H1 (cell line): ENCODE results near the gene SP7. TPM values are rescaled to one million over a fixed set of nuclear protein-coding genes. Genes with fewer than 3 reads are reported as not detected.
A peak's percentile ranks its signal among the peaks of the same experiment; 100 is the strongest.

Experiments used
- CTCF ChIA-PET: fragments of 300-600 bp; sonication (Branson Sonifier 250); formaldehyde crosslinking; loops from one replicate; lab custom pipeline; 2021; ENCODE audit not compliant: partially characterized antibody; lab: Charles Lee
- POLR2A ChIA-PET: fragments of 300-600 bp; sonication (Branson Sonifier 250); formaldehyde crosslinking; loops from one replicate; lab custom pipeline; 2021; ENCODE audit warnings: inconsistent platforms; ENCODE audit not compliant: partially characterized antibody; lab: Charles Lee
- DNase-seq, 2 experiments: peaks; one replicate each; pipeline versions ENCODE4 v3.0.0 to v3.0.0-alpha.2; 2010 to 2022; ENCODE audit warnings: low spot score in 2 of 2, low read depth in 1 of 2, mixed read lengths in 1 of 2
- FAIRE-seq: peaks from 2 replicates; lab custom pipeline; 2011; peaks lifted over from hg19 to GRCh38; lab: Jason Lieb, UNC
- H2AFZ ChIP-seq: 2 replicates; pipeline ENCODE4 v1.8.1; 2012; ENCODE audit warnings: low read length, inconsistent platforms
- H2AK5ac ChIP-seq: 2 replicates; pipeline ENCODE4 v1.6.1; 2013; ENCODE audit warnings: low read depth, low read length
- H2BK120ac ChIP-seq: replicated peaks from 2 replicates; pipeline ENCODE3; 2013; ENCODE audit warnings: low read depth, low read length, inconsistent platforms
- H2BK12ac ChIP-seq: 2 replicates; pipeline ENCODE4 v1.6.1; 2013; ENCODE audit warnings: low read depth, low read length
- H2BK15ac ChIP-seq: 2 replicates; pipeline ENCODE4 v1.6.1; 2013; ENCODE audit warnings: low read length
- H2BK20ac ChIP-seq: 2 replicates; pipeline ENCODE4 v1.6.1; 2013; ENCODE audit warnings: low read length
- H2BK5ac ChIP-seq: 2 replicates; pipeline ENCODE4 v1.6.1; 2013; ENCODE audit warnings: low read depth, low read length
- H3K14ac ChIP-seq: 2 replicates; pipeline ENCODE4 v1.6.1; 2013; ENCODE audit warnings: inconsistent platforms; ENCODE audit not compliant: insufficient read length
- H3K18ac ChIP-seq: 2 replicates; pipeline ENCODE4 v1.6.1; 2013; ENCODE audit warnings: low read length; ENCODE audit errors: extremely low read depth
- H3K23ac ChIP-seq: 2 replicates; pipeline ENCODE4 v1.6.1; 2013; ENCODE audit warnings: inconsistent platforms; ENCODE audit not compliant: insufficient read length
- H3K23me2 ChIP-seq: 2 replicates; pipeline ENCODE4 v1.6.1; 2013; ENCODE audit warnings: low read depth, low read length
- H3K27ac ChIP-seq: 2 replicates; pipeline ENCODE4 v1.6.1; 2011; ENCODE audit warnings: low read depth, low read length, inconsistent platforms
- H3K27me3 ChIP-seq, 4 experiments: replicated peaks in 1 of 4; 1 replicate in 1 of 4; 2 replicates in 3 of 4; pipeline versions ENCODE4 v1.6.1 to v1.8.1; 2011 to 2013; ENCODE audit warnings: low read length in 3 of 4, mild to moderate bottlenecking in 3 of 4, inconsistent platforms in 2 of 4, mixed read lengths in 2 of 4, moderate library complexity in 1 of 4; ENCODE audit not compliant: control insufficient read depth in 3 of 4, insufficient read depth in 3 of 4; ENCODE audit errors: extremely low read depth in 1 of 4
- H3K36me3 ChIP-seq, 4 experiments: 2 replicates each; pipeline versions ENCODE4 v1.6.1 to v1.8.1; 2011 to 2013; ENCODE audit warnings: mild to moderate bottlenecking in 4 of 4, low read length in 3 of 4, moderate library complexity in 2 of 4, control low read depth in 1 of 4, inconsistent platforms in 1 of 4; ENCODE audit not compliant: insufficient read depth in 4 of 4, control insufficient read depth in 2 of 4
- H3K4ac ChIP-seq: replicated peaks from 2 replicates; pipeline ENCODE3; 2013; ENCODE audit warnings: low read length, low read depth, mixed read lengths, inconsistent platforms; ENCODE audit not compliant: insufficient read length
- H3K4me1 ChIP-seq, 4 experiments: replicated peaks in 1 of 4; 1 replicate in 1 of 4; 2 replicates in 3 of 4; pipeline versions ENCODE4 v1.6.1 to v1.8.1; 2011 to 2013; ENCODE audit warnings: low read length in 3 of 4, inconsistent platforms in 2 of 4, mixed read lengths in 1 of 4; ENCODE audit not compliant: insufficient read depth in 4 of 4, control insufficient read depth in 3 of 4
- H3K4me2 ChIP-seq, 2 experiments: 2 replicates each; pipeline versions ENCODE4 v1.6.1 to v1.8.1; 2011 to 2013; ENCODE audit warnings: low read depth in 2 of 2, low read length in 2 of 2, control low read depth in 1 of 2, inconsistent platforms in 1 of 2, mild to moderate bottlenecking in 1 of 2; ENCODE audit not compliant: insufficient read depth in 1 of 2
- H3K4me3 ChIP-seq, 4 experiments: fragments of 200-600, 300-600 bp in 1 of 4; sonication (generic), shearing (Covaris generic), sonication (Bioruptor Twin) in 1 of 4; 2 replicates each; pipeline versions ENCODE4 v1.5.1 to v1.8.1; 2011 to 2016; ENCODE audit warnings: low read length in 4 of 4, low read depth in 3 of 4, control low read depth in 2 of 4, inconsistent platforms in 2 of 4, mild to moderate bottlenecking in 2 of 4, mixed read lengths in 1 of 4, moderate library complexity in 1 of 4; ENCODE audit not compliant: insufficient read depth in 2 of 4; ENCODE audit errors: extremely low read depth in 1 of 4
- H3K56ac ChIP-seq: replicated peaks from 2 replicates; pipeline ENCODE3; 2013; ENCODE audit warnings: low read depth, mild to moderate bottlenecking, mixed read lengths, low read length, inconsistent platforms; ENCODE audit not compliant: insufficient read length
- H3K79me1 ChIP-seq: 2 replicates; pipeline ENCODE4 v1.6.1; 2013; ENCODE audit warnings: low read depth, low read length, control low read depth
- H3K79me2 ChIP-seq, 2 experiments: 2 replicates each; pipeline versions ENCODE4 v1.6.1 to v1.8.1; 2012 to 2013; ENCODE audit warnings: low read length in 2 of 2, mild to moderate bottlenecking in 2 of 2, inconsistent platforms in 1 of 2; ENCODE audit not compliant: insufficient read depth in 2 of 2, control insufficient read depth in 1 of 2
- H3K9ac ChIP-seq, 4 experiments: replicated peaks in 1 of 4; 1 replicate in 1 of 4; 2 replicates in 3 of 4; pipeline versions ENCODE4 v1.6.1 to v1.8.1; 2011 to 2013; ENCODE audit warnings: low read depth in 3 of 4, low read length in 3 of 4, control low read depth in 2 of 4, mild to moderate bottlenecking in 2 of 4, moderate library complexity in 2 of 4, inconsistent platforms in 1 of 4; ENCODE audit errors: extremely low read depth in 1 of 4
- H3K9me3 ChIP-seq, 2 experiments: 2 replicates each; pipeline versions ENCODE4 v1.6.1 to v1.8.1; 2012 to 2013; ENCODE audit warnings: mild to moderate bottlenecking in 2 of 2, moderate library complexity in 2 of 2, control low read depth in 1 of 2, inconsistent platforms in 1 of 2, low read depth in 1 of 2, low read length in 1 of 2, mixed read lengths in 1 of 2; ENCODE audit not compliant: insufficient read depth in 2 of 2
- H4K20me1 ChIP-seq, 2 experiments: replicated peaks in 1 of 2; 2 replicates each; pipeline versions ENCODE3 to v1.8.1; 2011 to 2013; ENCODE audit warnings: inconsistent platforms in 2 of 2, low read length in 2 of 2, mild to moderate bottlenecking in 1 of 2; ENCODE audit not compliant: insufficient read depth in 2 of 2, control insufficient read depth in 1 of 2
- H4K5ac ChIP-seq: 2 replicates; pipeline ENCODE4 v1.6.1; 2013; ENCODE audit warnings: low read length, low read depth, mixed read lengths, inconsistent platforms; ENCODE audit not compliant: insufficient read length
- H4K8ac ChIP-seq: 2 replicates; pipeline ENCODE4 v1.8.0; 2013; ENCODE audit warnings: mild to moderate bottlenecking, moderate library complexity, low read length, inconsistent platforms; ENCODE audit not compliant: insufficient read depth; ENCODE audit errors: extremely low read depth
- H4K91ac ChIP-seq: replicated peaks from 2 replicates; pipeline ENCODE3; 2013; ENCODE audit warnings: low read length, mixed read lengths, inconsistent platforms; ENCODE audit not compliant: insufficient read length
- CTBP2 ChIP-seq: IDR thresholded peaks from 2 replicates; pipeline ENCODE4 v1.7.0; 2011; ENCODE audit warnings: borderline replicate concordance, mild to moderate bottlenecking, moderate library complexity, mixed read lengths, low read length; ENCODE audit not compliant: insufficient read depth, insufficient read length
- POLR2AphosphoS5 ChIP-seq: IDR thresholded peaks from 2 replicates; pipeline ENCODE4 v1.6.1; 2011; ENCODE audit warnings: low read depth, low read length
- RNF2 ChIP-seq: fragments of 200-900, 300-1000 bp; sonication (generic); IDR thresholded peaks from 2 replicates; pipeline ENCODE4 v1.7.1; 2016; ENCODE audit warnings: borderline replicate concordance, low read depth, mild to moderate bottlenecking, antibody characterized with exemption, low read length; ENCODE audit not compliant: poor library complexity, severe bottlenecking; ENCODE audit errors: missing control alignments
- SIX5 ChIP-seq: IDR thresholded peaks from 2 replicates; pipeline ENCODE4 v1.6.1; 2011; ENCODE audit warnings: mild to moderate bottlenecking, low read depth, low read length
- USF2 ChIP-seq: IDR thresholded peaks from 2 replicates; pipeline ENCODE4 v1.6.1; 2011; ENCODE audit warnings: low read length, improper control_type of control experiment
- ZNF274 ChIP-seq: IDR thresholded peaks from 2 replicates; pipeline ENCODE4 v1.7.0; 2012; ENCODE audit warnings: low read length, borderline replicate concordance; ENCODE audit errors: extremely low read depth
- WGBS, 2 experiments: shearing (Covaris generic) in 1 of 2; methylation state at CpG; one replicate each; pipeline versions ENCODE4 v1.1.6 to v1.1.7; 2013 to 2015; ENCODE audit warnings: low lambda C conversion rate in 2 of 2, mixed read lengths in 2 of 2, inconsistent platforms in 1 of 2, low coverage in 1 of 2, missing lambda C conversion rate in 1 of 2; ENCODE audit not compliant: insufficient replicate concordance in 2 of 2, insufficient coverage in 1 of 2, insufficient read length in 1 of 2; ENCODE audit errors: extremely low coverage in 1 of 2, missing lambda C conversion rate in 1 of 2; 5-methylcytosine and 5-hydroxymethylcytosine counted together
- polyA plus RNA-seq, 7 experiments: library from polyadenylated mRNA; depleted of rRNA in 3 of 7; stranded (reverse) in 5 of 7; unstranded in 2 of 7; fragments of >200 nt in 5 of 7; fragments of 200-250 nt in 2 of 7; gene quantifications; 1 replicate in 5 of 7; 2 replicates in 1 of 7; 4 replicates in 1 of 7; pipeline versions ENCODE4 v1.2.1 to v1.2.3, GENCODE V29; 2011 to 2013; ENCODE audit warnings: missing spikeins in 2 of 7, mixed read lengths in 2 of 7
- total RNA-seq: library from RNA; stranded (reverse); fragmentation: NEBNext Ultra II Directional; extraction: Animal tissue kit (Norgen Biotek cat#: 25700); gene quantifications from 2 replicates; pipeline ENCODE4 v1.2.1, GENCODE V29; 2021

Gene SP7
- total and polyA plus RNA-seq, 2 of the 8 experiments (the other 6 are each of a cell fraction or from before 2014, with no cell fraction given), result 0.12 to 0.13 TPM

GRCh38 chr12:53343969-53344368 is 7.8 kb upstream of the SP7 start:
- H3K79me2 ChIP-seq, result no peaks in the 10 kb centered on the region
- H3K79me1 ChIP-seq, result no peaks in the 10 kb centered on the region
- H4K5ac ChIP-seq, result no peak overlapping the region
- H3K23me2 ChIP-seq, result peaks cover 3% of the 10 kb centered on the region; the same call in 1 of the 2 replicates
- FAIRE-seq (no peak), DNase-seq (no peak)
- no peak overlapping the region for H3K27ac ChIP-seq
- no peak overlapping the region for H2AK5ac ChIP-seq
- no peak overlapping the region for H3K23ac ChIP-seq
- H3K14ac ChIP-seq, result no peak overlapping the region
- WGBS, 2 experiments, result 87% methylated on average over 4 of the region's 4 CpGs; no CpG with 5 or more reads in 1 of the 2 experiments
- H3K56ac ChIP-seq, result no peak overlapping the region
- H3K4ac ChIP-seq, result no peak overlapping the region
- H2BK12ac ChIP-seq, result no peak overlapping the region; the same call in 1 of the 2 replicates
- no peak overlapping the region for H2BK5ac ChIP-seq
- no peak overlapping the region for H3K18ac ChIP-seq
- peaks cover 3 to 13% (median 8%) of the 10 kb centered on the region in 4 experiments; a peak in 4 of 7 replicates for H3K27me3 ChIP-seq
- peaks cover 0 to 15% (median 8%) of the 10 kb centered on the region in 4 experiments; a peak in 6 of 7 replicates for H3K4me1 ChIP-seq
- H2BK15ac ChIP-seq, result no peak overlapping the region
- no peak overlapping the region for H2BK120ac ChIP-seq
- H3K4me2 ChIP-seq, result peak overlapping the region; percentile 34 to 96; a peak in 2 of 4 replicates
- H2AFZ ChIP-seq, result 0 out of 2 replicates have a peak overlapping the region, but pooled peaks have one; percentile 100
- no peak overlapping the region for H2BK20ac ChIP-seq
- H4K20me1 ChIP-seq, result no peaks in the 10 kb centered on the region
- H4K8ac ChIP-seq, result no peak overlapping the region
- H3K36me3 ChIP-seq, result no peaks in the 10 kb centered on the region
- TF ChIP-seq SIX5 (no peak), POLR2AphosphoS5 (no peak), CTBP2 (no peak), ZNF274 (no peak), RNF2 (no peak), USF2 (no peak)
- TF ChIP-seq, all 59 proteins: peak for 0
- Histone ChIP-seq H4K91ac (no peak overlapping the region), H3K4me3 (peak overlapping the region in 2 of 4 experiments; percentile 21 to 80; a peak in 2 of 8 replicates), H3K9ac (no peak overlapping the region), H3K9me3 (no peaks in the 10 kb centered on the region)
- POLR2A ChIA-PET, result interaction anchor here (1.0 to 3.6 kb wide), 17 partner anchors 10 to 167 kb away, joined by 3 to 19 read pairs (median 6); partner anchors contain the start of genes PFDN5, PRR13, SP1 and TARBP2
- CTCF ChIA-PET, result interaction anchor here (1.2 to 21.3 kb wide), 7 partner anchors 8 to 134 kb away, joined by 3 to 381 read pairs (median 7); partner anchors contain the start of genes AAAS and SP7
